Endodermal cell (in vitro differentiated cells): ENCODE measurements around the gene SYNE2. TPM values are rescaled to one million over a fixed set of nuclear protein-coding genes. Genes with fewer than 3 reads are reported as not detected.
"Not testable (repeated sequence)": the region's sequence is repeated elsewhere in the genome, so short reads cannot be mapped to it uniquely, and the experiment has no call there.

Experiments used
- DNase-seq: peaks from one replicate; pipeline ENCODE4 v3.0.0-alpha.2; 2017
- H3K27ac ChIP-seq: 2 replicates; pipeline ENCODE4 v1.5.1; 2013; ENCODE audit warnings: mild to moderate bottlenecking, low read depth, low read length, moderate library complexity
- H3K27me3 ChIP-seq: 2 replicates; pipeline ENCODE4 v1.6.1; 2013; ENCODE audit warnings: mild to moderate bottlenecking, low read length, moderate library complexity; ENCODE audit not compliant: insufficient read depth, control insufficient read depth, poor library complexity, severe bottlenecking
- H3K36me3 ChIP-seq: 2 replicates; pipeline ENCODE4 v1.7.0; 2013; ENCODE audit warnings: mild to moderate bottlenecking, low read length, moderate library complexity; ENCODE audit not compliant: control insufficient read depth, insufficient read depth
- H3K4me1 ChIP-seq: one replicate; pipeline ENCODE4 v1.7.0; 2013; ENCODE audit warnings: low read length; ENCODE audit not compliant: control insufficient read depth, insufficient read depth
- H3K4me3 ChIP-seq: 2 replicates; pipeline ENCODE4 v1.5.1; 2013; ENCODE audit warnings: mild to moderate bottlenecking, low read length, moderate library complexity
- H3K9ac ChIP-seq: 2 replicates; pipeline ENCODE4 v1.6.1; 2013; ENCODE audit warnings: mild to moderate bottlenecking, low read length, moderate library complexity; ENCODE audit not compliant: poor library complexity, severe bottlenecking; ENCODE audit errors: extremely low read depth
- H3K9me3 ChIP-seq: 2 replicates; pipeline ENCODE4 v1.6.1; 2013; ENCODE audit warnings: mild to moderate bottlenecking, low read length, moderate library complexity; ENCODE audit not compliant: control insufficient read depth
- H3K27ac Mint-ChIP-seq: 2 replicates; pipeline ENCODE4 v1.8.0; 2020; ENCODE audit warnings: mixed read lengths
- H3K27me3 Mint-ChIP-seq: 2 replicates; pipeline ENCODE4 v1.8.0; 2021; ENCODE audit warnings: mild to moderate bottlenecking, mixed read lengths; ENCODE audit not compliant: insufficient read depth
- H3K36me3 Mint-ChIP-seq: 2 replicates; pipeline ENCODE4 v1.8.0; 2020; ENCODE audit warnings: low read depth, mixed read lengths
- H3K4me1 Mint-ChIP-seq: 2 replicates; pipeline ENCODE4 v1.8.0; 2020; ENCODE audit warnings: mixed read lengths
- H3K4me3 Mint-ChIP-seq: 2 replicates; pipeline ENCODE4 v1.8.0; 2020; ENCODE audit warnings: mild to moderate bottlenecking, moderate library complexity, mixed read lengths
- H3K9me3 Mint-ChIP-seq: 2 replicates; pipeline ENCODE4 v1.8.0; 2020; ENCODE audit warnings: mild to moderate bottlenecking, mixed read lengths
- WGBS, 2 experiments: methylation state at CpG; one replicate each; pipeline versions ENCODE4 v1.1.5 to v1.1.7; 2013; ENCODE audit warnings: missing lambda C conversion rate in 2 of 2, mixed read lengths in 1 of 2; ENCODE audit not compliant: insufficient coverage in 1 of 2, insufficient read length in 1 of 2; 5-methylcytosine and 5-hydroxymethylcytosine counted together
- total RNA-seq, 2 donors: library from RNA; stranded (reverse); fragmentation: NEBNext Ultra II Directional in 1 of 2; extraction: Animal tissue kit (Norgen Biotek cat#: 25700) in 1 of 2; gene quantifications; 2 replicates in 1 of 2; 3 replicates in 1 of 2; pipeline ENCODE4 v1.2.1, GENCODE V29; 2021
- TF ChIP-seq, protein P1 (sequence below): fragments of 200-600 bp; sonication (generic); conservative IDR thresholded peaks from 2 replicates; pipeline ENCODE4 v1.5.0; 2021; ENCODE audit warnings: antibody characterized with exemption, mild to moderate bottlenecking

The SYNE2 gene
- total RNA-seq, 2 donors from 2014 or later = 65.8 to 70.0 TPM

DNA sequence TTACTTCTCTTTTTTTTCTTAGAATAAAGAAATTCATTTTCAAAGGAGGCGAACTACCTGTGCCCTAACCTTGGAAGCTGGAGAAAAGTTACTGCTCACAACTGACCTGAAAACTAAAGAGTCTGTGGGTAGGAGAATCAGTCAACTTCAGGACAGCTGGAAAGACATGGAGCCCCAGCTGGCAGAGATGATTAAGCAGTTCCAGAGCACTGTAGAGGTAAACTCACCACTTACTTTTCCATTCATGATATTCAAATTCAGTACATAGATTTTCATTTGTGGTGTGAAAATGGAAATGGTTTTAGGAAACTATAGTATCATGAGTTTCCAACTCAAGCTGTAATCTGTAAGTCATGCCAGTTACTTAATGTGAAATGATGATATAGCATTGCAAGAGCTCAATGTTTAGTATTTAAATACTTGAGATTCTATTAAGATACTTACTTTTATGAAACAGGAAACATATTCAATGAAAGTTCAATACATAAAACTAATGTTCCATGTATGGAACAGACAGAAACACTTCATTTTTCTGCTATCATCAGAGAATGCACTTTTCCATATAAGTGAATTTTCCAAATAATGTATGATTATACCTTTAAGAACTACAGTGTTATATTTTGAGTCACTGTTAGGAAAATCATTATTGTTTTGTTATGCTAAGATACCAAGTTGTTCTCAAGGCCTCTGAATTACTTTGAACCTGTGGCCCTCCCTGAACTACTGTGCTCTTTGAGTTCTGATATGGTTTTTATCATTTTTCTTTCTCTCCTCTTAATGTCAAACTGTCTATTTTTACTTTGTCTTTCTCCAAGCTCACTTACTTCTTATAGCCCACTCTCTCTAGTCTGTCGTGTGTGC is 322.3 kb downstream of the SYNE2 start:
- DNase-seq = no peak
- H3K27me3 Mint-ChIP-seq = no peaks in the 10 kb centered on the region
- H3K27me3 ChIP-seq = no peaks in the 10 kb centered on the region
- H3K36me3 ChIP-seq = peaks cover 23% of the 10 kb centered on the region
- TF ChIP-seq, protein P1, sequence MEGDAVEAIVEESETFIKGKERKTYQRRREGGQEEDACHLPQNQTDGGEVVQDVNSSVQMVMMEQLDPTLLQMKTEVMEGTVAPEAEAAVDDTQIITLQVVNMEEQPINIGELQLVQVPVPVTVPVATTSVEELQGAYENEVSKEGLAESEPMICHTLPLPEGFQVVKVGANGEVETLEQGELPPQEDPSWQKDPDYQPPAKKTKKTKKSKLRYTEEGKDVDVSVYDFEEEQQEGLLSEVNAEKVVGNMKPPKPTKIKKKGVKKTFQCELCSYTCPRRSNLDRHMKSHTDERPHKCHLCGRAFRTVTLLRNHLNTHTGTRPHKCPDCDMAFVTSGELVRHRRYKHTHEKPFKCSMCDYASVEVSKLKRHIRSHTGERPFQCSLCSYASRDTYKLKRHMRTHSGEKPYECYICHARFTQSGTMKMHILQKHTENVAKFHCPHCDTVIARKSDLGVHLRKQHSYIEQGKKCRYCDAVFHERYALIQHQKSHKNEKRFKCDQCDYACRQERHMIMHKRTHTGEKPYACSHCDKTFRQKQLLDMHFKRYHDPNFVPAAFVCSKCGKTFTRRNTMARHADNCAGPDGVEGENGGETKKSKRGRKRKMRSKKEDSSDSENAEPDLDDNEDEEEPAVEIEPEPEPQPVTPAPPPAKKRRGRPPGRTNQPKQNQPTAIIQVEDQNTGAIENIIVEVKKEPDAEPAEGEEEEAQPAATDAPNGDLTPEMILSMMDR = no peak
- H3K4me1 Mint-ChIP-seq = peaks cover 4% of the 10 kb centered on the region
- no peak overlapping the region for H3K4me3 Mint-ChIP-seq
- no peak overlapping the region for H3K27ac Mint-ChIP-seq
- H3K36me3 Mint-ChIP-seq = peaks cover 21% of the 10 kb centered on the region
- no peaks in the 10 kb centered on the region for H3K9me3 Mint-ChIP-seq
- no peaks in the 10 kb centered on the region for H3K9me3 ChIP-seq
- no peak overlapping the region for H3K9ac ChIP-seq
- H3K4me1 ChIP-seq = no peaks in the 10 kb centered on the region
- 97% methylated on average over 2 of the region's 2 CpGs; no CpG with 5 or more reads in 1 of the 2 experiments for WGBS, 2 experiments
- H3K4me3 ChIP-seq = no peak overlapping the region
- H3K27ac ChIP-seq = no peak overlapping the region

DNA sequence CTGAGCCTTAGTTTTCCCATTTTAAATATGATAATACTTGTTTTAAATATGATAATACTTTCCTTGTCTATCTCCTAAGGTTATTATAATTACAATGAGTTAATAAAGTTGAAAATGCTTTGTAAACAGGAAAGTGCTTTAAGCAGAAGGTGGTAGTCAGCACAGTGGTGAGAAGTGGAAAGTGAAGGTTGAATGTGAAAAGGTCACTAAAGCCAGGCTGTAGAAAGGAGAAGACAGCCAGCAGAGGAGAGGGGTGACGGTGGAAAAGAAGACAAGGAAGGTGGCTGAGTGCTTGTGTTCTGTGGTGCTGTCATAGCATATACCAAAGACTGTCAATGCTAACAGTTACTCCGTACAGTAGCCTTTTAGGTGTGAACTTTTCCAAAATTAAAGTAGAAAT is 323.5 kb downstream of the SYNE2 start:
- Histone ChIP-seq H3K9ac (no peak overlapping the region), H3K27ac (no peak overlapping the region), H3K4me3 (no peak overlapping the region), H3K4me1 (no peaks in the 10 kb centered on the region), H3K9me3 (no peaks in the 10 kb centered on the region), H3K36me3 (peaks cover 22% of the 10 kb centered on the region), H3K27me3 (no peaks in the 10 kb centered on the region)
- no peak for DNase-seq
- TF ChIP-seq, protein P1 = no peak
- H3K9me3 Mint-ChIP-seq = no peaks in the 10 kb centered on the region
- no peaks in the 10 kb centered on the region for H3K27me3 Mint-ChIP-seq
- peaks cover 4% of the 10 kb centered on the region for H3K4me1 Mint-ChIP-seq
- 94 to 100% methylated on average over 1 to 2 of the region's 2 CpGs for WGBS, 2 experiments
- H3K36me3 Mint-ChIP-seq = peaks cover 23% of the 10 kb centered on the region
- no peak overlapping the region for H3K27ac Mint-ChIP-seq
- H3K4me3 Mint-ChIP-seq = no peak overlapping the region

DNA sequence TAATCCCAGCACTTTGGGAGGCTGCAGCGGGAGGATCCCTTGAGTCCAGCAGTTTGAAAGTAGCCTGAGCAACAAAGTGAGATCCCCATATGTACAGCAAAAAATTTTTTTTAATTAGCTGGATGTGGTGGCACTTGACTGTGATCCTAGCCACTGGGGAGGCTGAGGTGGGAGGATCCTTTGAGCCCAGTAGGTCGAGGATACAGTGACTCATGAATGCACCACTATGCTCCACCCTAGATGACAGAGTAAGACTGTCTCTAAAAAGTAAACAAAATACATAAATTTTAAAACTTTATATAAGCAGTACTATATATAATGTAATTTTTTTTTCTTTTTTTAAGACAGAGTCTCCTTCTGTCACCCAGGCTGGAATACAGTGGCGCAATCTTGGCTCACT is 326.0 kb downstream of the SYNE2 start:
- Mint-ChIP-seq H3K36me3 (peaks cover 31% of the 10 kb centered on the region), H3K4me3 (no peak overlapping the region), H3K9me3 (peaks cover 13% of the 10 kb centered on the region), H3K27ac (no peak overlapping the region), H3K27me3 (no peaks in the 10 kb centered on the region), H3K4me1 (peaks cover 4% of the 10 kb centered on the region)
- Histone ChIP-seq H3K4me3 (no peak overlapping the region), H3K27me3 (no peaks in the 10 kb centered on the region), H3K36me3 (peaks cover 22% of the 10 kb centered on the region), H3K9ac (no peak overlapping the region), H3K9me3 (no peaks in the 10 kb centered on the region), H3K4me1 (no peaks in the 10 kb centered on the region), H3K27ac (no peak overlapping the region)
- TF ChIP-seq, protein P1 = no peak
- no peak for DNase-seq
- 84% methylated on average over 3 of the region's 3 CpGs; no CpG with 5 or more reads in 1 of the 2 experiments for WGBS, 2 experiments

DNA sequence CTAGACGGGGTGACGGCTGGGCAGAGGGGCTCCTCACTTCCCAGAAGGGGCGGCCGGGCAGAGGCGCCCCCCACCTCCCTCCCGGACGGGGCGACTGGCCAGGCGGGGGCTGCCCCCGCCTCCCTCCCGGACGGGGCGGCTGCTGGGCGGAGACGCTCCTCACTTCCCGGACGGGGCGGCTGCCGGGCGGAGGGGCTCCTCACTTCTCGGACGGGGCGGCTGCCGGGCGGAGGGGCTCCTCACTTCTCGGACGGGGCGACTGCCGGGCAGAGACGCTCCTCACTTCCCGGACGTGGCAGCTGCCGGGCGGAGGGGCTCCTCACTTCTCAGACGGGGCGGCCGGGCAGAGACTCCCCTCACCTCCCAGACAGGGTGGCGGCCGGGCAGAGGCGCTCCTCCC is 330.1 kb downstream of the SYNE2 start:
- 94% methylated on average over 39 of the region's 40 CpGs; no CpG with 5 or more reads in 1 of the 2 experiments for WGBS, 2 experiments

More for the DNA sequence above, 330.1 kb downstream of the SYNE2 start:
- not testable (repeated sequence) for H3K4me3 ChIP-seq, H3K4me1 ChIP-seq, H3K27me3 Mint-ChIP-seq, H3K27ac ChIP-seq, H3K9ac ChIP-seq, H3K4me3 Mint-ChIP-seq, H3K27ac Mint-ChIP-seq, DNase-seq, H3K27me3 ChIP-seq
- peaks cover 13% of the 10 kb centered on the region for H3K4me1 Mint-ChIP-seq
- peaks cover 11% of the 10 kb centered on the region for H3K9me3 ChIP-seq
- H3K36me3 ChIP-seq = peaks cover 19% of the 10 kb centered on the region
- H3K9me3 Mint-ChIP-seq = peaks cover 32% of the 10 kb centered on the region
- peaks cover 44% of the 10 kb centered on the region for H3K36me3 Mint-ChIP-seq
